Left kidney (tissue), 2 donors: ENCODE data around the gene ANTXR2. TPM values are rescaled to one million over a fixed set of nuclear protein-coding genes. Genes with fewer than 3 reads are reported as not detected.
"Not testable (repeated sequence)": the region's sequence is repeated elsewhere in the genome, so short reads cannot be mapped to it uniquely, and the experiment has no call there.

Source experiments
- DNase-seq: peaks from one replicate; pipeline ENCODE4 v3.0.0-alpha.2; 2013
- polyA plus RNA-seq: library from polyadenylated mRNA; unstranded; fragments of 120-200 nt; gene quantifications from one replicate; pipeline ENCODE4 v1.2.1, GENCODE V29; 2013; ENCODE audit not compliant: insufficient read length

ANTXR2 gene
- polyA plus RNA-seq, 1 donor = 78.8 TPM

- DNase-seq = no peak
These were observed 48.7 kb downstream of the ANTXR2 start for GRCh38 chr4:80024335-80024734.

GRCh38 chr4:80022282-80022681 lies 50.7 kb downstream of the ANTXR2 start:
- no peak for DNase-seq

- no peak for DNase-seq
These were observed 55.7 kb downstream of the ANTXR2 start for GRCh38 chr4:80017125-80017854.

GRCh38 chr4:80016506-80016905 lies 56.5 kb downstream of the ANTXR2 start:
- no peak for DNase-seq

GRCh38 chr4:80015407-80016189 lies 57.4 kb downstream of the ANTXR2 start:
- DNase-seq = peak; percentile 18

- DNase-seq = no peak
These were observed 58.5 kb downstream of the ANTXR2 start for GRCh38 chr4:80014531-80014930.

GRCh38 chr4:80012291-80012690 lies 60.7 kb downstream of the ANTXR2 start:
- DNase-seq = no peak

GRCh38 chr4:80011636-80012236 lies 61.3 kb downstream of the ANTXR2 start:
- DNase-seq = no peak

GRCh38 chr4:80010316-80010715 lies 62.7 kb downstream of the ANTXR2 start:
- no peak for DNase-seq

GRCh38 chr4:80009806-80010205 lies 63.2 kb downstream of the ANTXR2 start:
- DNase-seq = no peak

- DNase-seq = no peak
These were observed 64.1 kb downstream of the ANTXR2 start for GRCh38 chr4:80008971-80009370.

- DNase-seq = no peak
These were observed 64.7 kb downstream of the ANTXR2 start for GRCh38 chr4:80008351-80008750.

GRCh38 chr4:80007745-80008149 lies 65.3 kb downstream of the ANTXR2 start:
- DNase-seq = no peak

- no peak for DNase-seq
These were observed 65.9 kb downstream of the ANTXR2 start for GRCh38 chr4:80006935-80007744.

- no peak for DNase-seq
These were observed 67.2 kb downstream of the ANTXR2 start for GRCh38 chr4:80005863-80006262.

- no peak for DNase-seq
These were observed 68.7 kb downstream of the ANTXR2 start for GRCh38 chr4:80004319-80004718.

- not testable (repeated sequence) for DNase-seq
These were observed 70.5 kb downstream of the ANTXR2 start for GRCh38 chr4:80002559-80002958.

- not testable (repeated sequence) for DNase-seq
These were observed 74.0 kb downstream of the ANTXR2 start for GRCh38 chr4:79999048-79999447.

- no peak for DNase-seq
These were observed 74.8 kb downstream of the ANTXR2 start for GRCh38 chr4:79998201-79998600.

GRCh38 chr4:79996851-79997250 lies 76.2 kb downstream of the ANTXR2 start:
- no peak for DNase-seq

GRCh38 chr4:79993476-79993875 lies 79.6 kb downstream of the ANTXR2 start:
- DNase-seq = no peak

GRCh38 chr4:79991601-79992000 lies 81.4 kb downstream of the ANTXR2 start:
- DNase-seq = no peak
